ENCODE data around the gene FSIP1. TPM values are rescaled to one million over a fixed set of nuclear protein-coding genes. Genes with fewer than 3 reads are reported as not detected.

The FSIP1 gene
- total RNA-seq, 1 experiment from 2014 or later, result 0.61 TPM

DNA sequence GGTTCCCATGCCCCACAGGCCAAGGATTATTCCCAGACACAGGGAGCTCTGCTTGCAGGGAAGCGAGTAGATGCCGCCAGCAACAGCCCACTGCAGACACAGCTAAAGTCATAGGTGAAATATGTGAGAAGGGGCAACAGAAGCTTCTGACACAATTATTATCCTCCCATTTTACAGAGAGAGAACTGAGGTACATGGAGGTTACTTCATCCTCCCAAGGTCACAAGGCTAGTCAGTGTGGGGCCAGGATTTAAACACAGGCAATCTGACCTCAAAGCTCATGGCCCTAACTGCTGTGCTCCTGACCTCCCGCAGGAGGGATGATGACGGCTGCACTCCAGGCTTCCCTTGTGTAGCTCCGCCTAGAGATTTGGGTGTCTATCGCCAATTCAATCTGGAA, 15.7 kb upstream of the FSIP1 start:
- ATAC-seq, result no peak
- CTCF ChIA-PET, result interaction anchor here (1.2 to 2.9 kb wide), 3 partner anchors 10 to 232 kb away, joined by 4 to 12 read pairs (median 5); no protein-coding TSS in a partner anchor

DNA sequence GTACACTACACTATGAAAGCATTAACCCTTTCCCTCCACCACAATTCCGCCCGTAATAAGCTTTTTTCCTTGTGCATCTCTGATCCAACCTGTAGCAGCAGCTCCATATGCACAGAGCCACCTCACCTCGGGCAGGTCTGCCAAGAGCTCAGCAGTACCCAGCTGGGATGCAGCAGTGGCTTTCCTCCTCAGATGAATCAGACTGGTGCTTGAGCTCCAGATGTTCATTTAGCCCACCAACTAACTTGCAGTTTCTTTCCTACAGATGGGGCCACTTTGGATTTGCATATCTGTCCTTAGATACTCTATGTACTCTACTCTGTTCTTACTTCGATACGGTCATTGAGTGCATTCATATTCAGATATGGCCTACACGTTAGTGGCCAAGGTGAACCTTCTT, 14.8 kb upstream of the FSIP1 start:
- TF ChIP-seq ZNF671 (CRISPR knock-in tag; IDR thresholded peaks at IDR 0.05), result no peak
- TF ChIP-seq SP1 (CRISPR knock-in tag; conservative IDR thresholded peaks at IDR 0.05), result no peak
- TF ChIP-seq RORB (CRISPR knock-in tag; IDR thresholded peaks at IDR 0.05), result no peak
- TF ChIP-seq, protein P1, sequence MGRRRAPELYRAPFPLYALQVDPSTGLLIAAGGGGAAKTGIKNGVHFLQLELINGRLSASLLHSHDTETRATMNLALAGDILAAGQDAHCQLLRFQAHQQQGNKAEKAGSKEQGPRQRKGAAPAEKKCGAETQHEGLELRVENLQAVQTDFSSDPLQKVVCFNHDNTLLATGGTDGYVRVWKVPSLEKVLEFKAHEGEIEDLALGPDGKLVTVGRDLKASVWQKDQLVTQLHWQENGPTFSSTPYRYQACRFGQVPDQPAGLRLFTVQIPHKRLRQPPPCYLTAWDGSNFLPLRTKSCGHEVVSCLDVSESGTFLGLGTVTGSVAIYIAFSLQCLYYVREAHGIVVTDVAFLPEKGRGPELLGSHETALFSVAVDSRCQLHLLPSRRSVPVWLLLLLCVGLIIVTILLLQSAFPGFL (CRISPR knock-in tag; IDR thresholded peaks at IDR 0.05; ENCODE audit: borderline replicate concordance), result no peak
- TF ChIP-seq FOXJ3 (CRISPR knock-in tag; IDR thresholded peaks at IDR 0.05; ENCODE audit: borderline replicate concordance), result no peak
- no peak for TF ChIP-seq TEAD1 (CRISPR knock-in tag; IDR thresholded peaks at IDR 0.05)
- Mint-ChIP-seq H3K9me3 (no peaks in the 10 kb centered on the region), H3K27ac (no peak overlapping the region), H3K27me3 (ENCODE audit: low read depth) (no peaks in the 10 kb centered on the region), H3K36me3 (peaks cover 29% of the 10 kb centered on the region), H3K4me3 (no peak overlapping the region), H3K4me1 (peaks cover 30% of the 10 kb centered on the region)
- DNase-seq (ENCODE audit: low spot score) (no peak), ATAC-seq (no peak)
- ChIA-PET CTCF (interaction anchor here (2.9 kb wide), 1 partner anchor 9 kb away, joined by 12 read pairs; no protein-coding TSS in a partner anchor), POLR2A (no interaction called here)

More for the DNA sequence above, 15.7 kb upstream of the FSIP1 start:
- Mint-ChIP-seq H3K27me3 (ENCODE audit: low read depth) (no peaks in the 10 kb centered on the region), H3K36me3 (peaks cover 29% of the 10 kb centered on the region), H3K27ac (no peak overlapping the region), H3K9me3 (no peaks in the 10 kb centered on the region), H3K4me1 (peaks cover 30% of the 10 kb centered on the region), H3K4me3 (no peak overlapping the region)
- DNase-seq (ENCODE audit: low spot score), result no peak
- POLR2A ChIA-PET, result no interaction called here
- TF ChIP-seq SOX15 (CRISPR knock-in tag; IDR thresholded peaks at IDR 0.05) (no peak), GTF2I (CRISPR knock-in tag; conservative IDR thresholded peaks at IDR 0.05) (no peak), EMX1 (CRISPR knock-in tag; IDR thresholded peaks at IDR 0.05) (no peak), CBFB (CRISPR knock-in tag; IDR thresholded peaks at IDR 0.05; ENCODE audit: low read depth) (no peak), ZNF263 (CRISPR knock-in tag; IDR thresholded peaks at IDR 0.05; ENCODE audit: low read depth) (no peak), TEAD1 (CRISPR knock-in tag; IDR thresholded peaks at IDR 0.05) (no peak), SP1 (CRISPR knock-in tag; conservative IDR thresholded peaks at IDR 0.05) (no peak)
- TF ChIP-seq, protein P2, sequence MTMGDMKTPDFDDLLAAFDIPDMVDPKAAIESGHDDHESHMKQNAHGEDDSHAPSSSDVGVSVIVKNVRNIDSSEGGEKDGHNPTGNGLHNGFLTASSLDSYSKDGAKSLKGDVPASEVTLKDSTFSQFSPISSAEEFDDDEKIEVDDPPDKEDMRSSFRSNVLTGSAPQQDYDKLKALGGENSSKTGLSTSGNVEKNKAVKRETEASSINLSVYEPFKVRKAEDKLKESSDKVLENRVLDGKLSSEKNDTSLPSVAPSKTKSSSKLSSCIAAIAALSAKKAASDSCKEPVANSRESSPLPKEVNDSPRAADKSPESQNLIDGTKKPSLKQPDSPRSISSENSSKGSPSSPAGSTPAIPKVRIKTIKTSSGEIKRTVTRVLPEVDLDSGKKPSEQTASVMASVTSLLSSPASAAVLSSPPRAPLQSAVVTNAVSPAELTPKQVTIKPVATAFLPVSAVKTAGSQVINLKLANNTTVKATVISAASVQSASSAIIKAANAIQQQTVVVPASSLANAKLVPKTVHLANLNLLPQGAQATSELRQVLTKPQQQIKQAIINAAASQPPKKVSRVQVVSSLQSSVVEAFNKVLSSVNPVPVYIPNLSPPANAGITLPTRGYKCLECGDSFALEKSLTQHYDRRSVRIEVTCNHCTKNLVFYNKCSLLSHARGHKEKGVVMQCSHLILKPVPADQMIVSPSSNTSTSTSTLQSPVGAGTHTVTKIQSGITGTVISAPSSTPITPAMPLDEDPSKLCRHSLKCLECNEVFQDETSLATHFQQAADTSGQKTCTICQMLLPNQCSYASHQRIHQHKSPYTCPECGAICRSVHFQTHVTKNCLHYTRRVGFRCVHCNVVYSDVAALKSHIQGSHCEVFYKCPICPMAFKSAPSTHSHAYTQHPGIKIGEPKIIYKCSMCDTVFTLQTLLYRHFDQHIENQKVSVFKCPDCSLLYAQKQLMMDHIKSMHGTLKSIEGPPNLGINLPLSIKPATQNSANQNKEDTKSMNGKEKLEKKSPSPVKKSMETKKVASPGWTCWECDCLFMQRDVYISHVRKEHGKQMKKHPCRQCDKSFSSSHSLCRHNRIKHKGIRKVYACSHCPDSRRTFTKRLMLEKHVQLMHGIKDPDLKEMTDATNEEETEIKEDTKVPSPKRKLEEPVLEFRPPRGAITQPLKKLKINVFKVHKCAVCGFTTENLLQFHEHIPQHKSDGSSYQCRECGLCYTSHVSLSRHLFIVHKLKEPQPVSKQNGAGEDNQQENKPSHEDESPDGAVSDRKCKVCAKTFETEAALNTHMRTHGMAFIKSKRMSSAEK (CRISPR knock-in tag; IDR thresholded peaks at IDR 0.05; ENCODE audit: borderline replicate concordance), result no peak
- TF ChIP-seq, protein P3, sequence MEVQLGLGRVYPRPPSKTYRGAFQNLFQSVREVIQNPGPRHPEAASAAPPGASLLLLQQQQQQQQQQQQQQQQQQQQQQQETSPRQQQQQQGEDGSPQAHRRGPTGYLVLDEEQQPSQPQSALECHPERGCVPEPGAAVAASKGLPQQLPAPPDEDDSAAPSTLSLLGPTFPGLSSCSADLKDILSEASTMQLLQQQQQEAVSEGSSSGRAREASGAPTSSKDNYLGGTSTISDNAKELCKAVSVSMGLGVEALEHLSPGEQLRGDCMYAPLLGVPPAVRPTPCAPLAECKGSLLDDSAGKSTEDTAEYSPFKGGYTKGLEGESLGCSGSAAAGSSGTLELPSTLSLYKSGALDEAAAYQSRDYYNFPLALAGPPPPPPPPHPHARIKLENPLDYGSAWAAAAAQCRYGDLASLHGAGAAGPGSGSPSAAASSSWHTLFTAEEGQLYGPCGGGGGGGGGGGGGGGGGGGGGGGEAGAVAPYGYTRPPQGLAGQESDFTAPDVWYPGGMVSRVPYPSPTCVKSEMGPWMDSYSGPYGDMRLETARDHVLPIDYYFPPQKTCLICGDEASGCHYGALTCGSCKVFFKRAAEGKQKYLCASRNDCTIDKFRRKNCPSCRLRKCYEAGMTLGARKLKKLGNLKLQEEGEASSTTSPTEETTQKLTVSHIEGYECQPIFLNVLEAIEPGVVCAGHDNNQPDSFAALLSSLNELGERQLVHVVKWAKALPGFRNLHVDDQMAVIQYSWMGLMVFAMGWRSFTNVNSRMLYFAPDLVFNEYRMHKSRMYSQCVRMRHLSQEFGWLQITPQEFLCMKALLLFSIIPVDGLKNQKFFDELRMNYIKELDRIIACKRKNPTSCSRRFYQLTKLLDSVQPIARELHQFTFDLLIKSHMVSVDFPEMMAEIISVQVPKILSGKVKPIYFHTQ (CRISPR knock-in tag; IDR thresholded peaks at IDR 0.05), result no peak
- TF ChIP-seq, protein P4, sequence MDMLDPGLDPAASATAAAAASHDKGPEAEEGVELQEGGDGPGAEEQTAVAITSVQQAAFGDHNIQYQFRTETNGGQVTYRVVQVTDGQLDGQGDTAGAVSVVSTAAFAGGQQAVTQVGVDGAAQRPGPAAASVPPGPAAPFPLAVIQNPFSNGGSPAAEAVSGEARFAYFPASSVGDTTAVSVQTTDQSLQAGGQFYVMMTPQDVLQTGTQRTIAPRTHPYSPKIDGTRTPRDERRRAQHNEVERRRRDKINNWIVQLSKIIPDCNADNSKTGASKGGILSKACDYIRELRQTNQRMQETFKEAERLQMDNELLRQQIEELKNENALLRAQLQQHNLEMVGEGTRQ (CRISPR knock-in tag; IDR thresholded peaks at IDR 0.05), result no peak
